ENCODE data around the gene CERS1. TPM values are rescaled to one million over a fixed set of nuclear protein-coding genes. Genes with fewer than 3 reads are reported as not detected.

Gene CERS1
- total and polyA plus RNA-seq, 10 of the 15 experiments (the other 5 are each of a cell fraction or from before 2014, with no cell fraction given), result 0.19 TPM; not detected in 9

GRCh38 chr19:18943465-18943864 lies 47.5 kb upstream of the CERS1 start:
- Histone ChIP-seq H3K27ac (ENCODE audit: control insufficient read depth, insufficient read depth) (no peak overlapping the region), H3K36me3 (ENCODE audit: control insufficient read depth in 2 of 2, insufficient read depth in 2 of 2, low read length in 1 of 2) (no peaks in the 10 kb centered on the region), H2AFZ (ENCODE audit: control insufficient read depth, low read depth, low read length) (no peak overlapping the region), H3K4me1 (ENCODE audit: control insufficient read depth, insufficient read depth, low read length) (peaks cover 10% of the 10 kb centered on the region), H3K27me3 (replicated peaks in 1 of 2; ENCODE audit: control insufficient read depth in 2 of 2, insufficient read depth in 2 of 2, low read length in 1 of 2) (peaks cover 1 to 2% of the 10 kb centered on the region in 2 experiments), H3K4me2 (ENCODE audit: control insufficient read depth, insufficient read depth) (no peak overlapping the region), H3K79me2 (ENCODE audit: control insufficient read depth, insufficient read depth, low read length) (no peaks in the 10 kb centered on the region), H3K9me3 (replicated peaks; ENCODE audit: control insufficient read depth, insufficient read depth, low read length) (no peaks in the 10 kb centered on the region), H3K4me3 (no peak overlapping the region), H3K9ac (ENCODE audit: control insufficient read depth, insufficient read depth, low read length) (no peak overlapping the region), H4K20me1 (ENCODE audit: control insufficient read depth, insufficient read depth) (no peaks in the 10 kb centered on the region)
- ATAC-seq (peak; percentile 35), DNase-seq (ENCODE audit: low read depth, low spot score) (no peak), FAIRE-seq (no peak)
- in situ Hi-C loops (cut with MboI) (no loop called here), intact Hi-C loops (cut with micrococcal nuclease; ENCODE audit: unreplicated experiment) (no loop called here)
- WGBS (ENCODE audit: insufficient coverage, insufficient replicate concordance, low lambda C conversion rate, missing lambda C conversion rate), result 34% methylated on average over 4 of the region's 4 CpGs
- ChIA-PET RAD21 (ENCODE audit: unreplicated experiment) (no interaction called here), SMC1A (ENCODE audit: uncharacterized antibody, unreplicated experiment) (interaction anchor here (1.2 to 1.6 kb wide), 3 partner anchors 10 to 25 kb away, joined by 3 to 8 read pairs (median 3); partner anchors contain the start of genes COPE and DDX49), CTCF (interaction anchor here (0.6 to 1.2 kb wide), 2 partner anchors 44 to 1677 kb away, joined by 3 to 4 read pairs; no protein-coding TSS in a partner anchor), POLR2A (interaction anchor here (1.4 kb wide), 1 partner anchor 24 kb away, joined by 4 read pairs; the partner anchor contains the start of genes COPE and DDX49)
- TF ChIP-seq ELK1 (IDR thresholded peaks at IDR 0.05; ENCODE audit: low read depth, low read length) (no peak), TBL1XR1 (IDR thresholded peaks at IDR 0.05; ENCODE audit: low read depth, low read length) (no peak), SMARCA5 (IDR thresholded peaks at IDR 0.05) (peak; percentile 61; the same call in 1 of the 2 replicates), SRF (IDR thresholded peaks at IDR 0.05; ENCODE audit: low read depth in 2 of 2, low read length in 2 of 2) (no peak), SMAD1 (IDR thresholded peaks at IDR 0.05; ENCODE audit: low read depth, partially characterized antibody) (no peak), GATAD2B (conservative IDR thresholded peaks at IDR 0.05; ENCODE audit: low read depth) (no peak), MLLT1 (IDR thresholded peaks at IDR 0.05) (no peak), RAD51 (IDR thresholded peaks at IDR 0.05) (no peak), ZNF217 (IDR thresholded peaks at IDR 0.05) (peak; percentile 32; the same call in 1 of the 2 replicates), DPF2 (IDR thresholded peaks at IDR 0.05) (0 out of 2 replicates have a peak, but pooled peaks have one; percentile 18)
- BruUV-seq (replicated peaks), result no TSS peak
